Neural crest cell (in vitro differentiated cells): ENCODE measurements around the gene NDUFA7. TPM values are rescaled to one million over a fixed set of nuclear protein-coding genes. Genes with fewer than 3 reads are reported as not detected.
A peak's percentile ranks its signal among the peaks of the same experiment; 100 is the strongest.
"Not testable (repeated sequence)": the region's sequence is repeated elsewhere in the genome, so short reads cannot be mapped to it uniquely, and the experiment has no call there.

Experiments used
- DNase-seq: peaks from one replicate; pipeline ENCODE4 v3.0.0; 2021; ENCODE audit warnings: low read depth, mixed read lengths, low spot score
- H3K27ac Mint-ChIP-seq: one replicate; pipeline ENCODE4 v1.8.0; 2021; ENCODE audit warnings: mild to moderate bottlenecking, mixed read lengths; ENCODE audit not compliant: unreplicated experiment
- H3K27me3 Mint-ChIP-seq: 2 replicates; pipeline ENCODE4 v1.8.0; 2021; ENCODE audit warnings: low read depth, mild to moderate bottlenecking, mixed read lengths
- H3K36me3 Mint-ChIP-seq: 2 replicates; pipeline ENCODE4 v1.8.0; 2021; ENCODE audit warnings: low read depth, mild to moderate bottlenecking, mixed read lengths
- H3K4me1 Mint-ChIP-seq: 2 replicates; pipeline ENCODE4 v1.8.0; 2021; ENCODE audit warnings: mixed read lengths
- H3K4me3 Mint-ChIP-seq: one replicate; pipeline ENCODE4 v1.8.0; 2021; ENCODE audit warnings: mild to moderate bottlenecking, mixed read lengths
- H3K9me3 Mint-ChIP-seq: 2 replicates; pipeline ENCODE4 v1.8.0; 2021; ENCODE audit warnings: mixed read lengths
- total RNA-seq: library from RNA; stranded (reverse); gene quantifications from 2 replicates; pipeline ENCODE4 v1.2.1, GENCODE V29; 2021
- TF ChIP-seq, protein P1 (sequence below): fragments of 200-600 bp; sonication (generic); conservative IDR thresholded peaks from 2 replicates; pipeline ENCODE4 v1.5.0; 2021; ENCODE audit warnings: antibody characterized with exemption, mild to moderate bottlenecking

Gene NDUFA7
- total RNA-seq, 1 donor from 2014 or later, result 51.8 TPM

DNA sequence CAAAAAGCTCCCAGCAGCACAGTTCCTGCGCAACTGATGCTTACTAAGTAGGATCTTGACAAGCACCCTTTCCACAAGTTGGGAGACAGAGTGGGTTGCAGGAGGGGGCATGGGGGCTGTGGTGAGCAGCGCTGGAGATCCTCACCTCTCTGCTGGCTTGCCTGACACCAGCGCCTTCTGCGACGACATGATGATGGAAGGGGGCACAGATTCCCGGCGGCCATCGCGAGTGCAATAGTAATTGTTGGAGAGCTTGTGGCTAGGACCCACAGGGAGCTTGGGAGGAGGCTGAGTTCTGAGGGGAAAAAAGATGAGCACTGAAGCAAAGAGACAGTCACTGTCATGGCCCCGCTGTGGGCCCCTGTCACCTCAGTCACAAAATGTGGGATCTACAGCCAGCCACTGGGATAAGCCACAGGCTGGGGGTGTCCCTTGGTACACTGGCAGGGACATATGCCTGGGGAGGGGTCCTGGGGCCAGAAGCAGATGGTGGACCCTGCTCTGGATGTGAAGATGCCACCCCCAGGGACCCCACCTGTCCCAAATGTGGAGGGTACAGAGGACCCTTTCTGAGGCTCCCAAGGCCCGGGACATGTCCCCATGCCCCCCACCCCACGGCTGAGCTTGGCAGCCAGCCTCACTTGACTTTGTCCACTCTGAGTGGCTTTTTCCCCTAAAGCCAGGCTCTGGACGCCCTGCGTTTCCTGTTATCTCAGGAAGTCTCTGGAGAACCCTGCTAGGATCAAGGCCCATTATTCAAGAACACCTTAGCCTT is 4.6 kb downstream of the NDUFA7 start:
- peaks cover 12% of the 10 kb centered on the region for H3K4me1 Mint-ChIP-seq
- H3K9me3 Mint-ChIP-seq, result no peaks in the 10 kb centered on the region
- H3K27ac Mint-ChIP-seq, result no peak overlapping the region
- H3K4me3 Mint-ChIP-seq, result peak overlapping the region; percentile 41
- TF ChIP-seq, protein P1, sequence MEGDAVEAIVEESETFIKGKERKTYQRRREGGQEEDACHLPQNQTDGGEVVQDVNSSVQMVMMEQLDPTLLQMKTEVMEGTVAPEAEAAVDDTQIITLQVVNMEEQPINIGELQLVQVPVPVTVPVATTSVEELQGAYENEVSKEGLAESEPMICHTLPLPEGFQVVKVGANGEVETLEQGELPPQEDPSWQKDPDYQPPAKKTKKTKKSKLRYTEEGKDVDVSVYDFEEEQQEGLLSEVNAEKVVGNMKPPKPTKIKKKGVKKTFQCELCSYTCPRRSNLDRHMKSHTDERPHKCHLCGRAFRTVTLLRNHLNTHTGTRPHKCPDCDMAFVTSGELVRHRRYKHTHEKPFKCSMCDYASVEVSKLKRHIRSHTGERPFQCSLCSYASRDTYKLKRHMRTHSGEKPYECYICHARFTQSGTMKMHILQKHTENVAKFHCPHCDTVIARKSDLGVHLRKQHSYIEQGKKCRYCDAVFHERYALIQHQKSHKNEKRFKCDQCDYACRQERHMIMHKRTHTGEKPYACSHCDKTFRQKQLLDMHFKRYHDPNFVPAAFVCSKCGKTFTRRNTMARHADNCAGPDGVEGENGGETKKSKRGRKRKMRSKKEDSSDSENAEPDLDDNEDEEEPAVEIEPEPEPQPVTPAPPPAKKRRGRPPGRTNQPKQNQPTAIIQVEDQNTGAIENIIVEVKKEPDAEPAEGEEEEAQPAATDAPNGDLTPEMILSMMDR, result no peak
- H3K27me3 Mint-ChIP-seq, result no peaks in the 10 kb centered on the region
- H3K36me3 Mint-ChIP-seq, result no peaks in the 10 kb centered on the region
- DNase-seq, result no peak

DNA sequence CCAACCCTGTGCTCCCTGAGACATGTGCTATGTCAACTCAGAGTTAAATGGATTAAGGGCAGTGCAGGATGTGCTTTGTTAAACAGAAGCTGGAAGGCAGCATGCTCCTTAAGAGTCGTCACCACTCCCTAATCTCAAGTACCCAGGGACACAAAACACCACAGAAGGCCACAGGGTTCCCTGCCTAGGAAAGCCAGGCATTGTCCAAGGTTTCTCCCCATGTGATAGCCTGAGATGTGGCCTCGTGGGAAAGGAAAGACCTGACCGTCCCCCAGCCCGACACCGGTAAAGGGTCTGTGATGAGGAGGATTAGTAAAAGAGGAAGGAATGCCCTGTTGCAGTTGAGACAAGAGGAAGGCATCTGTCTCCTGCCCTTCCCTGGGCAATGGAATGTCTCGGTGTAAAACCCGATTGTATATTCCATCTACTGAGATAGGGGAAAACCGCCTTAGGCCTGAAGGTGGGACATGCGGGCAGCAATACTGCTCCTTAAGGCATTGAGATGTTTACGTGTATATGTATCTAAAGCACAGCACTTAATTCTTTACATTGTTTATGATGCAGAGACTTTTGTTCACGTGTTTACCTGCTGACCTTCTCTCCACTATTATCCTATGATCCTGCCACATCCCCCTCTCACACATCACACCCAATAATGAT is 6.1 kb downstream of the NDUFA7 start:
- H3K4me1 Mint-ChIP-seq, H3K27me3 Mint-ChIP-seq, H3K9me3 Mint-ChIP-seq, DNase-seq, H3K27ac Mint-ChIP-seq, H3K36me3 Mint-ChIP-seq: not testable (repeated sequence)
- H3K4me3 Mint-ChIP-seq, result peak overlapping the region; percentile 31

DNA sequence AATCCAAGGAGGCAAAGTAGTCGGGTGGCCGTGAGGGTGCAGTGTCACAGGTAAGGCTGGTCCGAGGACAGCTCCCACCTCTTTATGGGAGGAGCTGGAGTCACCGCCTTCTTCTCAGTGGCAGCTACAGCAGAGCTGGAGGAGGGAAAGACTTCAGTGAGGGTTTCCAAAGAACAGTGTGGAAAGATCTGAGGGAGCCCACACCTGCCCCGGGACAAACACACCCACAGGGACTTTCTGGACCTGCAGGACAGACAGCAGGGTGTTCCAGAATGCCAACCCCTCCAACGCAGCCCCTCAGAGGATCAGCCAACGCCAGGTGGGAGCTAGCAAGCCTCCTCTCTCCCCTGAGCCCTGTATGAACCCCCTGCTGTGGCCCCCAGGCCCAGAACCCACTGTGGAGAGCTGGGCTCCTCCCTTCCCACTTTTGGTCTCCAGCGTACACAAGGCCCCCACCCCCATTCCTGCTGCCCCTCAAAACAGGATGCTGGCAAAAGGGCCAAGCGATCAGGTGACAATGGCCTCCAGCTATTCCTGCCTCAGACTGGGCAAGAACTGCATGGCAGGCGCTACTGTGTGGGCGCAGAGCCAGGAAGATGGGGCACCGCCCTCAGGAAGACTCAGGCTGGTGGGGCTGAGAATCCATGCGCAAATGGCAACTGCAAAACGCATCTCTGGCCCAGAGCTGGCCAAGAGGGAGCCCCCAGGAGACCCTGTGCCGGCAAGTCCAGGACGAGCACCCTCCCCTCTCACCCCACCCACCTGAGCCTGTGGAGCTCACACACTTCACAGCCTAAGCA is 9.5 kb downstream of the NDUFA7 start:
- Mint-ChIP-seq H3K9me3 (no peaks in the 10 kb centered on the region), H3K36me3 (no peaks in the 10 kb centered on the region), H3K4me1 (peaks cover 21% of the 10 kb centered on the region), H3K27me3 (no peaks in the 10 kb centered on the region), H3K4me3 (no peak overlapping the region), H3K27ac (no peak overlapping the region)
- no peak for DNase-seq
- TF ChIP-seq, protein P1, result no peak

DNA sequence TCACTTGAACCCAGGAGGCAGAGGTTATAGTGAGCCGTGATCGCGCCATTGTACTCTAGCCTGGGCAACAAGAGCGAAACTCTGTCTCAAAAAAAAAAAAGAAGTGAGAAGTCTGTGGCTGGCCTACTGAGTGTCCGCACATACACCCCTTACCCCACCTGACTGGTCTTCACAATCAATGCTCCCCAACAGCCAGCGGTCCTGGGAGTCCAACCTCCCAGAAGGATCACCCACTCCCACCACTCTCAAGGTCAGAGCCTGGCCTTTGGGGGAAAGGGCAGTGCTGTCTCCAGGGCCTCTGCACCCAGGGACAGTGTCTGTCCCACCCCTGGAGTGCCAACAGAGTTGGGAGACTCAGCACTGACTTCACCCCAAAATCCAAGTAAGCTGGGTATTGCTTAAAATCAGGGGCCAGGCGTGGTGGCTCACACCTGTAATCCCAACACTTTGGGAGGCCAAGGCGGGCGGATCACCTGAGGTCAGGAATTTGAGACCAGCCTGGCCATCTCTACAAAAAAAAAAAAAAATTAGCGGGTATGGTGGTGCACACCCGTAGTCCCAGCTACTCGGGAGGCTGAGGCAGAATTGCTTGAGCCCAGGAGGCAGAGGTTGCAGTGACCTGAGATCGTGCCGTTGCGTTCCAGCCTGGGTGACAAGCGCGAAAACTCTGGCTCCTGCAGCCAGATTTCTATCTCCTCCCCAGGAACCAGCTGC is 10.7 kb downstream of the NDUFA7 start:
- H3K27ac Mint-ChIP-seq, result no peak overlapping the region
- peaks cover 28% of the 10 kb centered on the region for H3K4me1 Mint-ChIP-seq
- H3K4me3 Mint-ChIP-seq, result peak overlapping the region; percentile 27
- no peaks in the 10 kb centered on the region for H3K36me3 Mint-ChIP-seq
- no peaks in the 10 kb centered on the region for H3K9me3 Mint-ChIP-seq
- no peak for DNase-seq
- TF ChIP-seq, protein P1, result no peak
- no peaks in the 10 kb centered on the region for H3K27me3 Mint-ChIP-seq

DNA sequence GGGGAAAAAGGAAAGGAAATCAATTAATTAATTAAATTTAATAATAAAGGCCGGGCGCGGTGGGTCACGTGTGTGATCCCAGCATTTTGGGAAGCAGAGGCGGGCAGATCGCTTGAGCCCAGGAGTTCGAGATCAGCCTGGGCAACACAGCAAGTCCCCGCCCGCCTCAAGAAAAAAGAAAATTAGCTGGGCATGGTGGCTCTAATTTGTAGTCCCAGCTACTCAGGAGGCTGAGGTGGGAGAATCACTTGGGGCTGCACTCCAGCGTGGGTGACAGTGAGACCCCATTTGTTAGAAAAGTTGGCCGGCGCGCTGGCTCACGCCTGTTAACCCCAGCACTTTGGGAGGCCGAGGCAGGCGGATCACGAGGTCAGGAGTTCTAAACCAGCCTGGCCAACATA is 12.3 kb downstream of the NDUFA7 start:
- DNase-seq, result no peak
- Mint-ChIP-seq H3K36me3 (no peaks in the 10 kb centered on the region), H3K4me1 (peaks cover 28% of the 10 kb centered on the region), H3K27me3 (no peaks in the 10 kb centered on the region), H3K27ac (no peak overlapping the region), H3K9me3 (no peaks in the 10 kb centered on the region), H3K4me3 (peak overlapping the region; percentile 91)
- TF ChIP-seq, protein P1, result no peak
